HG02588 (cell line): ENCODE measurements around the gene CTDSP2.

Source experiments
- ATAC-seq: cut with Tn5 transposase; IDR thresholded peaks from one replicate; pipeline ENCODE4 v1.9.1; 2021; ENCODE audit warnings: mild to moderate bottlenecking, moderate library complexity; ENCODE audit not compliant: unreplicated experiment

CTDSP2 gene

GRCh38 chr12:57817261-57817989 is 29.1 kb downstream of the CTDSP2 start:
- no peak for ATAC-seq

DNA sequence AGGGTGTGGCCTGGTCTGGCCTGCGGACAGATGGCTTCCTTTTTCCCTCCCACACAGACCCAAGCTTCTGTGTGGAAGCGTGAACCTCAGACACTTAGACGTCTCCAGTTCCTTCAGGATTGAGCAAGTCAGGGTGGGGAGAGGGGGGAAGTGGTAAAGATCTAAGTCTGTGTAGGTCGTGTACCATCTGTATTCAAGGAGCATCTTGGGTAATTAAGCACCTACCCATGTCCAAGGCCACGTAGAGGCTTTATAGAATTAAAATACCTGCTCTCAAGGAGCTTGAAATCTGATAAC is 29.7 kb downstream of the CTDSP2 start:
- ATAC-seq: no peak

- no peak for ATAC-seq
These were observed 30.3 kb downstream of the CTDSP2 start for GRCh38 chr12:57816001-57816854.

- no peak for ATAC-seq
These were observed 31.1 kb downstream of the CTDSP2 start for GRCh38 chr12:57815177-57816000.

DNA sequence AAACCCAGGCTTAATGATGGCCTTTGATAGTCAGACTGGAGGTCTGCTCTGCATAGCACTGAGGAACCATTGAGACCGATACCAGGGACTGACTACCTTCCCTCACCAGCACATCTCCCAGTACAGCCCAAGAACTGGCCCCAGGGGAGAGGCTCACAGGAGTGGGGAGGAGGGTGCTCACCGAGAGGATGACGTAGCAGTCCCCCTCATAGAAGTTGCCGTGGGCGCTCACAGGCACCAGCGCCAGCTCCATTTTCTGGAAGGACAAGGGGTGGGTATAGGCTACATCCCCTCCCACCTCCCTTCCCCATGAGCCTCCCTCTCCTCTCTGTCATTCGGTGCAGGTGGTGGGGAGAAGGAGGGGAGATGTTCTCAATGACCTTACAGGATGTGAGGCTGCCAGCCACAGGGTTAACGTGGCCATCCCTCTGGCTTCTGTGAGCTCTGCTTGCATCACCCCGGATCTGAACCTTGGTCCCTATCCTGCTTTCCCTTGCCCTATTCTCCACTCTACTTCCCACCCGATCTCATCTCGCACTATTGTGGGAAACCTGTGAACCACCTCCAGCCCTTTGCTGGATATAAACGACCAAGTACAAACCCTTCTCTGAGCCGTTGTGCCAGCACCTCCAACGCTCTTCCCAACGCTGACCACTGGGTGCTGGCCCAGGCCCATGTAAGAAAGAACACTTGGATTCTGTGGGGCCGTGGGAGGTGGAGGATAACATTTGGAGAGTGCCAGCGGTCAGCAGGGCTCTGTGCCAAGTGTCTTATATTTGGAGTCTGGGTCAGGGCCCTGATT is 32.4 kb downstream of the CTDSP2 start:
- ATAC-seq: no peak

DNA sequence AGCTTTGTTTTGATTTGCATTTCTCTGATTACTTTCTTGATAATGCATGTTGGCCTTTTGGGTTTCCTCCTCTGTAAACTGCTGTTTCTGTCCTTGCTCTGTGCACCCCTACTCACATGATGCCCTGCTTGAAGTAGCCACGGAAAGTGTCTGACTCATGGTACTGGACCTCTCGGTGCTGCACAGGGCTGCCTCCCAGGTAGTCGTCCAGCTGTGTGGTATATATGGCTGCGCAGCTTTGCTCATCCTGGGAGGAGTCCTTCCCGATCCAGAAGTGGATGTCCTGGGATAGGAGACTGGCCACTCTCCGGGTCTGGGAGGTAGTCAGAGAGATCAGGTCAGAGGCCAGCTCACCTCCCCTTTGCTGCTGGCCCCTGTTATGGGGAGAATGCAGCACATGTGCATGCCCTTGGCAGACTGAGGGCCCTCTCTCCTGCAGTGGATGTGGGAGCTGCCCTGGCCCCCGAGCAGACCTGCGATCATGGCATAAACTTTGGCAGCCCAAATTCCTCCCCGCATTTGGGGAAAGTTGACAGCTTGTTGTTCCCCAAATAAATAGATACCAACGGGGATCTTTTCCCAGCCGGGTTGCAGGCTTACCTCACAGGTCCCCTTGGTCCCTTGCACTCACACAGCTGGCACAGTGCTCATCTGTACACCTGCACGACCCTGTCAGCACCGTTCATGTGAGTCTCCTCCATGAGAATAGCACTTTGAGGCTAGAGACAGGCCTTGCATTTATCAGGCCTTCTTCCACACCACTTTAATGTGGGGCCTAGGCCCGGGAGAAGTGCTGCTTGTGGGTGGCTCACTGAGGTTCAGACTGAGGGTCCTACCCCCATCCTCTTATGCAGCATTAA is 33.2 kb downstream of the CTDSP2 start:
- ATAC-seq: no peak

GRCh38 chr12:57811028-57811755 is 35.3 kb downstream of the CTDSP2 start:
- ATAC-seq: no peak

DNA sequence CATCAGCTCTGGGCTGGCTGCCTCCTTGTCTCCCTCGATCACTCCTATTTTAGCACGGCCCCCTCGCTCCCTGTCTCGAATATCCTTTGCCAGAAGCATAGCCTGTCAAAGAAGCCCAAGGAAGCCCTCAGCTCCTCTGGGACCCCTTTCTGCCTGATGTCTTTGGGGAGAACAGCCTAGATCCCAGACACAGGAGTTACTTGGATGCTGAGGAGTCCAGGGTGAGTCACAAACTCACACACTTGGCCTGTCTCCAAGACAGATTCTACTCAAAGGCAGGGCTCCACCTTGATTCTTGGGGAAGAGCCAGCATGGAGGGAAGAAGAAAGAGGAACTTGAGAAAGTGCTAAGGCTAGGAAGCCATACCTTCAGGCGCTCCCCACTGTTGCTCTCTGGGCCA is 36.1 kb downstream of the CTDSP2 start:
- no peak for ATAC-seq

DNA sequence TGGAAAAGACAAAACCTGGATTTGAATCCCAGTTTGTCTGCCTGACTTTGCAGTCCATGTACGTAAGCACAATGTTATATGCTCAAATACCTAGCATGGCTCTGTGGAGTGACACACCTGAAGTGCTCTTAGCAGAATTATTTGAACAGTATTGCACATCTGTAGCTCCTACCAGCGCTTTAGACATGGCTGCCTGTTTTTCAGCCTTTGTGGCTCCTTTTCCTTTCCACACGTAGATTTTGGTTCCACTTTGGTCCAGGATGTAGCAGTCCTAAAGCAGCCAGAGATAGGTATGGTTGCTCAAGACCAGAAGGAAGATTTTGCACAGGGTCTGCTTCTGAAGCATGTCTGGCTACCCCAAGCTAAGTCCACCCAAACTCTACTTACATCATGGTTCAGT is 37.1 kb downstream of the CTDSP2 start:
- ATAC-seq: no peak

DNA sequence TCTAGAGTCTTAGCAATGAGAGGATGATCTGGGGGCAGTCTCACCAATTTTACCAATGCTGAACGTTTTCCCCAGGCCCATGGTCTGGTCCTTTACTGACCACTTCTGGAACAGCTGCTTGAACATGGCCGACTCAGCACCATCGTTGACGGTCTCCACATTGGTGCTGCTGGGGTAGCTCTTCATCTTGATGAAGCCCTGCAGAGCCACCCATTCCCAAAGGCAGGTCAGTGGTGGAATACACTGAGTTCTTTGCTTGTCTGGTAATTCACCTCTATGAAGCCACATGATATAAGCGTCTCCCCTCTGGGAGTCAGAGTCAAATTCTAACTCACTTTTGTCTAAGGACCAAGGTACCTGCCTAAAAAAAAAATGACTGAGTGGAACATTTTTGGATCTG is 38.2 kb downstream of the CTDSP2 start:
- ATAC-seq: no peak

GRCh38 chr12:57807285-57807684 is 39.2 kb downstream of the CTDSP2 start:
- ATAC-seq: no peak

DNA sequence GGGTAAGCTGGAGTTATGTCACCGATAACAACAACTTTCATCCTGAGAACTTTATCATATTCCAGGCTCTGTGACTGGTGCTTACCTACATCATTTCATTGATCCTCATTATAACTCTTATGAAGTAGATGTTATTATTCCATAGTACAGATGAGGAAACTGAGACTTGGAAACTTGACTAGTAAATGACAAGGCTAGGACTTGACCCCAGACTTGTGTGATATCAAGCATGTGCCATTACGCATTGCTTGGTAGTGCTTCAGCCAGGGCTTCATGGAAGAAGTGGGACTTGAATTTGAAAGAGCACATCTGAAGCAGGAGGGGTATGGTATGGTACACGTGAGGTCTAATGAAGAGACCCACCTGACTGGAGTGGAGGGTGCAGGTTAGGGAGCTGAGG is 39.9 kb downstream of the CTDSP2 start:
- no peak for ATAC-seq

DNA sequence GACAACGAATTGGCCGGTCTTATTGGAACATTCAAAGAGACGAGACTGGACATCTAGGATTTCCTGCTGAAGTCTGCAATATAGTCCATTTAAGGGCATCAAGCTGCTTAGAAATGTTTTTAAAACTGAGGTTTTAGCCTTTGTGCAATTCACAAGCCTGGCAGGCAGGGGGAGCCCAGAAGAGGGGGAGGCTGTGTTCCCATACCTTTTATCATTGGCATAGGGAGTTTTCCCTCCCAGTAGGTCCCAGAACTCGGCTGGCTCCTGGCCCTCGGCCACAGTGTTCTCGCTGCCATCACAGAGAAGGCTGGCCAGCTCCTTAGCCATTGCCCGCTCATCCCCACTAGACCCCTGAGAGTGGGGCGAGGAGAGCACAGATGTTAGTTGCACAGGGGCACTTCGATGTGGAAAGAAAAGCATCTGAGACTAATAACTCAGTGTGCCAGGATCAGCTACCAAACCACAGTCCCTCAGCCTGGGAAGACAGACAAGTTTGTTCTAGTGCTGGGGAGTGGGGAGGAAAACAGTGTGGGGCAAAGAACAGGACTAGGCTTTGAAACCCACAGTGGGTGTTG is 43.1 kb downstream of the CTDSP2 start:
- ATAC-seq: no peak

DNA sequence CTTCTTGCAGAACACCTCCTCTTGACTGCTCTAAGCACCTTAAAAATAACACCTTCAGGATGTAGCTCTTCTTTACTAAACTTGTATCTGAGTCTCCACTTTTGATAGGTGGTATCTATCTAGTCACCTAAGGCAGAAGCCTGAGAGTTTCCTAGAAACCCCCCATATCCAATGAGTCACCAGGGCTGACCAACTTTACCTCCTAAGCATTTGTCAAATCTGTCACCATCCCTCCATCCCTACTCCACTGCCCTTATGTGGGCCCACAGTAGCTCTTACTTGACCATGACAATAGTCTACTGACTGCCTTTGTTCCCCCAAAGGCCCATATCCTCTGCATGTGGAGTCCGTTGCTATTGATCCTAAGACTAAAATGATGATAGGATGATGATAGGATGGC is 43.9 kb downstream of the CTDSP2 start:
- ATAC-seq: no peak

DNA sequence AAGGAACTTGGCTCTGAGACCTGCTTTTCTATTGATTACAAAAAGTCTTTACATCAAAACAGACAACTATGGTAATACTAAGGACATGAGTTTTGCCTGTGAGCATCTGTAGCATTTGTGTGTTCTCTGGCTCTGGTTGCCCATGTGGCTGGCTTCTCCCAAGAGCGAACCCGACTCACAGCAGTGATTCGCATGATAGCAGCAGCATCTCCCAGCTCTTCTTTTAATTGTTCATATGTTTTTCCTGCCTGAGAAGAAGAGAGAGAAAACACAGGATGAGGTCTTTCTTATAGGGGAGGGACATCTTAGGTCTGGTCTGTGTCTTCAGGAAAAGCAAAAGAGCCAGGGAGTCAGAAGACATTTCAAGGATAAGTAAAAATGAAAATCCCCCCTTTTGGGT is 45.6 kb downstream of the CTDSP2 start:
- ATAC-seq: no peak

DNA sequence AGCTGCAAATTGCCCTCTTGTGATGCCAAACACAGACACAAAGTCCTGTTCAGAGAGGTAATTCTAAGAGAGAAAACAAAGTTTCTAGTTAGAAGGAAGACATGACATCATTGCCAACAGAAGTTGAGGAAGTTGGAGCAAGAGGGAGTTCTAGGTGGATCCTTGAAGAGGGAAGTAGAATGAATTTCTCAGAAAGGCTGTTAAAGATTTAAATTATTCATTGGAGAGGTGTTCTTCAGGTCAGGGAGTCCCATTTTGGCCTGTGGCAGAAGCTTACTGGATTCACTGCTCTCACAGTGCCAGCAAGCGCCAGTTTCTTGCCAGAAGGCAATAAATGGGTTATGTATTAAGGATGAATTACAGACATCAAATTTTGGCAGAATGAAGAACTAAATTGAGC is 48.6 kb downstream of the CTDSP2 start:
- no peak for ATAC-seq

- no peak for ATAC-seq
These were observed 49.5 kb downstream of the CTDSP2 start for GRCh38 chr12:57796996-57797395.

GRCh38 chr12:57795354-57795753 is 51.2 kb downstream of the CTDSP2 start:
- no peak for ATAC-seq

DNA sequence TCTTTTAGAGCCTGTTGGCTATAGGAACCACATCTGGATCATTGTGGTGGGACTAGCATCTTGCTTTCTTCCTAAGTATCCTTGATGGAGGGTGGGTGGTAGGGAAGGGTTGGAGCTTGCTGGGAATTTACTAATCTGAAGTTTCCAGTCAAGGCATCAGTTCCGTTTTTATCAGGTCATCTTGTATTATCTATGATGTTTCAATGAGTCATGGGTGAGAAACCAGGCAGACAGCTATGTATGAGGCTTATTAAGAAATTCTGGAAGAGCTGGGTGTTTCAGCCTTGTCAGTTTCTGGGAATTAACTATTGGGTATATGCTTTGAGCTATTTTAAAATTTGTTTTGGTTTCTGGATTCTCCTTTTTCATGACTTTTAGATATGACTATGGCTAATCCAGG is 52.6 kb downstream of the CTDSP2 start:
- ATAC-seq: no peak
